Islet precursor cell (in vitro differentiated cells): Measurements from ENCODE around the gene NSDHL.
"Not testable (repeated sequence)": the region's sequence is repeated elsewhere in the genome, so short reads cannot be mapped to it uniquely, and the experiment has no call there.

Experiments
- DNase-seq: peaks from one replicate; pipeline ENCODE4 v3.0.0-alpha.2; 2018

The NSDHL gene

GRCh38 chrX:152830312-152831305 lies at the start of gene NSDHL, which contains the start of gene CETN2:
NSDHL (plus strand) TSS chrX:152831063; CDS start chrX:152846325, 15,262 bp downstream.
CETN2 (minus strand) TSS chrX:152830757; CDS start chrX:152830710, 47 bp downstream.
- DNase-seq = peak; percentile 98

- not testable (repeated sequence) for DNase-seq
Measured at GRCh38 chrX:152787062-152787461, 43.8 kb upstream of the NSDHL start.

- DNase-seq = no peak
Measured at GRCh38 chrX:152798945-152799344, 31.9 kb upstream of the NSDHL start.

GRCh38 chrX:152806035-152806434 lies 24.8 kb upstream of the NSDHL start:
- no peak for DNase-seq

GRCh38 chrX:152810403-152810802 lies 20.5 kb upstream of the NSDHL start:
- DNase-seq = no peak

GRCh38 chrX:152813206-152813605 lies 17.7 kb upstream of the NSDHL start:
- DNase-seq = no peak

GRCh38 chrX:152814048-152814447 lies 16.8 kb upstream of the NSDHL start:
- DNase-seq = no peak

- no peak for DNase-seq
Measured at GRCh38 chrX:152817078-152817764, 13.6 kb upstream of the NSDHL start.

- DNase-seq = no peak
Measured at GRCh38 chrX:152818356-152818755, 12.5 kb upstream of the NSDHL start.

GRCh38 chrX:152819266-152819665 lies 11.6 kb upstream of the NSDHL start:
- no peak for DNase-seq

GRCh38 chrX:152819732-152820131 lies 11.1 kb upstream of the NSDHL start:
- DNase-seq = no peak

- peak; percentile 79 for DNase-seq
Measured at GRCh38 chrX:152821145-152821765, 9.6 kb upstream of the NSDHL start.

GRCh38 chrX:152822383-152823086 lies 8.3 kb upstream of the NSDHL start:
- no peak for DNase-seq

GRCh38 chrX:152823657-152824056 lies 7.2 kb upstream of the NSDHL start:
- no peak for DNase-seq

- no peak for DNase-seq
Measured at GRCh38 chrX:152824841-152825374, 6.0 kb upstream of the NSDHL start.

GRCh38 chrX:152831391-152831790 lies 528 bp downstream of the NSDHL start:
- no peak for DNase-seq

GRCh38 chrX:152832520-152832919 lies 1.7 kb downstream of the NSDHL start:
- DNase-seq = no peak

GRCh38 chrX:152833378-152833777 lies 2.5 kb downstream of the NSDHL start:
- no peak for DNase-seq

GRCh38 chrX:152835470-152835869 lies 4.6 kb downstream of the NSDHL start:
- DNase-seq = not testable (repeated sequence)

GRCh38 chrX:152842772-152843338 lies 12.0 kb downstream of the NSDHL start:
- DNase-seq = no peak

GRCh38 chrX:152843852-152844251 lies 13.0 kb downstream of the NSDHL start:
- no peak for DNase-seq

- no peak for DNase-seq
Measured at GRCh38 chrX:152844256-152844655, 13.4 kb downstream of the NSDHL start.
